ENCODE data around the gene FUOM.

The FUOM gene

DNA sequence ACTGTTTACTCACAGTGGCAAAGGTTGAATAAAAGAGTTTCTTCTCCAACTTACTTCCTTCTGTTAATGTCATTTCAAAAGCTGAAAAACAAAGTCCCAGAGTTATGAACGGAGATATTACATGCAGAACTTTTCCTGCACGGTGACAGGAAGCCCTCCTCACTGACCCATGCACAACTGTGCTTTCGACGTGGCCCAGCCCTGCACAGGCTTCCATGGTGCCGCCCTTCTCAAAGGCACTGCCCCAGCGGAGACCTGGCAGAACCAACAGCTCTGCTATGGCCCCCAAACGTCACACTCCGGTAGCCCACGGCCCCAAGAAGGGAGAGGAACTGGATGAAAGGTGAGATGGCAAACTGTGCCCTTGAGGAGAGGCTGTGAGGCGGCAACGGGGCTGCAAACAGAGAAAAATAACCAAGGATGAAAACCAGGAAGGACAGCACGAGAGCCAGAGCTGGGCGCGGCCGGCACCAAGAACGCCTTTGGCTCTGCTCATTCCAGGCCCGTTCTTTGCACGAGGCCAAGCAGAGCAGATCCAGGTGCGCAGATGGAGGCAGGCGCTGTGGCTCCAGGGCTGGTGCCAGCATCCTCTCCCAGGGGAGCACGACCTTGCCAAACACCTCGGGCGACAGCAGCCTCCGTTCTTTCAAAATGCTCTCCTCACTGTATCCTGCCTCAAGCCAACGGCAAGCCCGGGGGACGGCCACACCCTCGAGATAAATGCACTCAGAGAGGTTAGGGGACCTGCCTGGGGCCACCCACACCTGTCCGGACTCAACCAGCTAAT lies 7.0 kb upstream of the FUOM start:
- Mint-ChIP-seq H3K27ac (no peak overlapping the region), H3K4me1 (ENCODE audit: low read depth) (no peaks in the 10 kb centered on the region), H3K4me3 (no peak overlapping the region), H3K9me3 (no peaks in the 10 kb centered on the region), H3K27me3 (ENCODE audit: low read depth) (no peaks in the 10 kb centered on the region), H3K36me3 (ENCODE audit: low read depth) (peaks cover 14% of the 10 kb centered on the region)

DNA sequence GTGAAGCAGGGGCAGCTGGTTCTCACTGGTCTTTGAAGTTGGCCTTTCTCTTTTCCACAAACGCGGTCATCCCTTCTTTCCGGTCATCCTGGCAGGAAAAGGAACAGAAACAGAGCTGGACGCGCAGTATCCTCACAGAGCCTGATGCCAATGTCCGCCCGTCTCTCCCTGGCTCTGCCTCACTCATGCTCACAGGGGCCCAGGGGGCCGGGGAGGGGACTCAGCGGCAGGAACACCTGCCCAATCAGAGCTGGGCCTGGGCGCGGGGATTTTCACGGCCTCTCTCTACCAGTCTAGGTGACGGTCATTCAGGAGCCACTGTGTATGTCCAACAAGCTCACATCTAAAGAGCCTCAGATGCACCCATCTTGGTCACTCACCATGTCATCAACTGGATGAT lies 5.0 kb upstream of the FUOM start:
- Mint-ChIP-seq H3K9me3 (no peaks in the 10 kb centered on the region), H3K4me3 (no peak overlapping the region), H3K4me1 (ENCODE audit: low read depth) (no peaks in the 10 kb centered on the region), H3K36me3 (ENCODE audit: low read depth) (peaks cover 10% of the 10 kb centered on the region), H3K27ac (no peak overlapping the region), H3K27me3 (ENCODE audit: low read depth) (no peaks in the 10 kb centered on the region)

- no peak overlapping the region for H3K27ac Mint-ChIP-seq
- H3K4me3 Mint-ChIP-seq, result no peak overlapping the region
- H3K4me1 Mint-ChIP-seq (ENCODE audit: low read depth), result no peaks in the 10 kb centered on the region
- H3K27me3 Mint-ChIP-seq (ENCODE audit: low read depth), result no peaks in the 10 kb centered on the region
- peaks cover 8% of the 10 kb centered on the region for H3K36me3 Mint-ChIP-seq (ENCODE audit: low read depth)
- no peaks in the 10 kb centered on the region for H3K9me3 Mint-ChIP-seq
Measured at GRCh38 chr10:133361773-133362441, 4.1 kb upstream of the FUOM start.

DNA sequence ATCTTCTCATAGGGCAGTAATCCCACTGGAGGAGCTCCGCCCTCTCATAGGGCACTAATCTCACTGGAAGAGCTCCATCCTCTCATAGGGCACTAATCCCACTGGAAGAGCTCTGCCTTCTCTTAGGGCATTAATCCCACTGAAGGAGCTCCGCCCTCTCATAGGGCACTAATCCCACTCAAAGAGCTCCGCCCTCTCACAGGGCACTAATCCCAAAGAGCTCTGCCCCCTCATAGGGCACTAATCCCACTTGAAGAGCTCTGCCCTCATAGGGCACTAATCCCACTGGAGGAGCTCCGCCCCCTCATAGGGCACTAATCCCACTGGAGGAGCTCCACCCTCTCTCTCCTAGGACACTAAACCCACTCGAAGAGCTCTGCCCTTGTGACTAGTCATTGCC lies 3.4 kb upstream of the FUOM start:
- H3K36me3 Mint-ChIP-seq (ENCODE audit: low read depth), result peaks cover 8% of the 10 kb centered on the region
- H3K4me3 Mint-ChIP-seq, result no peak overlapping the region
- no peaks in the 10 kb centered on the region for H3K4me1 Mint-ChIP-seq (ENCODE audit: low read depth)
- H3K27ac Mint-ChIP-seq, result no peak overlapping the region
- no peaks in the 10 kb centered on the region for H3K9me3 Mint-ChIP-seq
- H3K27me3 Mint-ChIP-seq (ENCODE audit: low read depth), result no peaks in the 10 kb centered on the region

GRCh38 chr10:133359972-133360610 lies 2.3 kb upstream of the FUOM start:
- Mint-ChIP-seq H3K36me3 (ENCODE audit: low read depth) (peaks cover 8% of the 10 kb centered on the region), H3K9me3 (no peaks in the 10 kb centered on the region)

GRCh38 chr10:133359554-133359971 lies 1.7 kb upstream of the FUOM start:
- no peaks in the 10 kb centered on the region for H3K4me1 Mint-ChIP-seq (ENCODE audit: low read depth)
- H3K9me3 Mint-ChIP-seq, result no peaks in the 10 kb centered on the region
- no peak overlapping the region for H3K4me3 Mint-ChIP-seq
- peaks cover 6% of the 10 kb centered on the region for H3K36me3 Mint-ChIP-seq (ENCODE audit: low read depth)
- no peak overlapping the region for H3K27ac Mint-ChIP-seq
- no peaks in the 10 kb centered on the region for H3K27me3 Mint-ChIP-seq (ENCODE audit: low read depth)

More at GRCh38 chr10:133359972-133360610, 2.3 kb upstream of the FUOM start:
- Mint-ChIP-seq H3K4me3 (no peak overlapping the region), H3K27me3 (ENCODE audit: low read depth) (no peaks in the 10 kb centered on the region), H3K4me1 (ENCODE audit: low read depth) (no peaks in the 10 kb centered on the region), H3K27ac (no peak overlapping the region)

DNA sequence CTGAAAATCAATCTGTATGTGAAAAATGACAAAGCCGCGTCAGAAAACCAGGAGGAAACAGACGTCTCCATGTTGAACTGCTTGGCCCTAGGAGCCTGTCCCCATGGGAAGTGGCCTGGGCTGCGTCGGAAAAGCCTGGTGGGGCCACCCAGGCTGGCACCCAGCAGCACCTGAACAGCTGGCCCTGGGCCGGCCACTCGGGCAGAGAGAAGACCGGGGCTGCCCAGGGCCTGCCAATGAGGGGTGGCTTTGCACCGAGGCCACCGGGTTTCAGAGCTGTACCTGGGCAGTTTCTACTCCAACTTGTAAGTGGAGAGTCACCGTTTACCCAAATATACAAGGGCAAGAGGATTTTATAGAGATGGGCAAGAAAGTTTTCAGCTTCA lies 1.1 kb upstream of the FUOM start:
- H3K27ac Mint-ChIP-seq, result no peak overlapping the region
- H3K36me3 Mint-ChIP-seq (ENCODE audit: low read depth), result peaks cover 6% of the 10 kb centered on the region
- H3K27me3 Mint-ChIP-seq (ENCODE audit: low read depth), result no peaks in the 10 kb centered on the region
- H3K4me3 Mint-ChIP-seq, result no peak overlapping the region
- H3K4me1 Mint-ChIP-seq (ENCODE audit: low read depth), result no peaks in the 10 kb centered on the region
- no peaks in the 10 kb centered on the region for H3K9me3 Mint-ChIP-seq

DNA sequence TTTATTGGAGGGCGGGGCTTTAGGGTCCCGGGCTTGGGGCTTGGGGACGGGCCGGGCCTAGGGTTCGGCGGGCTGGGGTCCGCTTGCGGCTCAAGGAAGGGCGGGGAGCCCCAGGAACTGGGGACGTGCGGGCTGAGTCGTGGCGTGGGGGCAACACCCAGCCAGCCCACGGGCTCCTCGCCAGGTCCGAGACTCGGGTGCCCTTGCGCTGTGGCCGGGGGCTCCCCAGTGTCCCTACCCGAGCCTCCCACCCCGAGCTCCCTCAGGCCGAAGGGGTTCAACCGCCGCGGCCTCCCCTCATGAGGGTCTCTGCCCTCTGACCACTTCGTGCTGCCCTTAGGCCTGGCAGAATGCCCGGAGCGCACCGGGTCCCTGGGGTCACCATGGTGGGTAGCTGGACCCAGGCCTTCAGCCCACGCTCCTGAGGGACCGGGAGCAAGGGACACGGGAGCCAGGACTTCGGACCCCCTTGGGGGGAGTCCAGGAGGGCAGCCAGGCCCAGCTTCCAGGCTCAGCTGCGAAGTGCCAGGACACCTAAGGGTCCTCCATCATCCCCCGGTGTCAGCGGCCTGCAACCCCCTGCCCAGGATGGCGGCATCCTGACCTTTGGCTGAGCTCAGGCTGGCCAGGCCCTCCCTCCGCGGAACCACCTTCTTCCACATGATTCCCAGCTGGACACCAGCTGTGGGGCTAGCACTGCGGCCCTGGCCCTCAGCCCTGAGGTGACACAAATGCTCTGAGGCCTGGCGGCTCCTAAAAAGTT lies 524 bp upstream of the FUOM start:
- Mint-ChIP-seq H3K4me1 (ENCODE audit: low read depth) (no peaks in the 10 kb centered on the region), H3K27me3 (ENCODE audit: low read depth) (no peaks in the 10 kb centered on the region), H3K27ac (no peak overlapping the region), H3K36me3 (ENCODE audit: low read depth) (peaks cover 6% of the 10 kb centered on the region), H3K9me3 (no peaks in the 10 kb centered on the region), H3K4me3 (no peak overlapping the region)

DNA sequence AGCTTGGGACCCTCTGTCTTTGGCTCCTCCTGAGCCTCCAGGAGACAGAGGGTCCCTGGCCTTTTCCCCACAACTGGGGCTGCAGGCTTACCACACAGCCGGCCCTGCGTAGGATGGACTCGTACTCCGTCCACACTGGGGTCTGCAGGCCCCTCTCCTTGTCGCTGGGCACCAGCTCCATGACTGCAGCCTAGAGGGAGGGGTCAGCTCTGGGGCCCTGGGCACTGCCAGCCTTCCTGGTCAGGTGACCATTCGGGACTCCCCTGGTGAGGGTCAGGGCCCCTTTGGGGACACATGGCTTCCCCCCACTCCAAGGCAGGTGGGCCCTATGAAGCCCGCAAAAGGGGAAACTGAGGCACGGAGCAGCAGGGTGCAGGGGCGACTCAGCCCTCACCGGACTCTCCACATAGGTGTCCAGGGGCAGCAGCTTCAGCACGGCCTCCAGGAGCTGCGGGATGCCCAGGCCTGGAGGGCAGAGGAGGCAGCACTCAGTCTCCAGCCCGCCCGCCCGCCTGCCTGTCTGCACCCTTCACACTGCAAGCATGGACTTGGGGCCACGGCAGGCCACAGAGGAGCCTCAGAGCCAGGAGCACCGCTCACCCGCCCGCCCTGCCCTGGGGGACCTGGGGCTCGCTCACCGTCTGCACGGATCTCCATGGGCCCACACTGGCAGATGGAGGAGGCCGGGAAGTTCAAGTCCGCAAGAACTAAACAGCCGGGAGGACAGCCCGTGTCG lies 1.1 kb downstream of the FUOM start:
- Mint-ChIP-seq H3K27ac (no peak overlapping the region), H3K9me3 (no peaks in the 10 kb centered on the region), H3K27me3 (ENCODE audit: low read depth) (no peaks in the 10 kb centered on the region), H3K36me3 (ENCODE audit: low read depth) (peaks cover 3% of the 10 kb centered on the region), H3K4me1 (ENCODE audit: low read depth) (no peaks in the 10 kb centered on the region), H3K4me3 (peak overlapping the region; percentile 65)

DNA sequence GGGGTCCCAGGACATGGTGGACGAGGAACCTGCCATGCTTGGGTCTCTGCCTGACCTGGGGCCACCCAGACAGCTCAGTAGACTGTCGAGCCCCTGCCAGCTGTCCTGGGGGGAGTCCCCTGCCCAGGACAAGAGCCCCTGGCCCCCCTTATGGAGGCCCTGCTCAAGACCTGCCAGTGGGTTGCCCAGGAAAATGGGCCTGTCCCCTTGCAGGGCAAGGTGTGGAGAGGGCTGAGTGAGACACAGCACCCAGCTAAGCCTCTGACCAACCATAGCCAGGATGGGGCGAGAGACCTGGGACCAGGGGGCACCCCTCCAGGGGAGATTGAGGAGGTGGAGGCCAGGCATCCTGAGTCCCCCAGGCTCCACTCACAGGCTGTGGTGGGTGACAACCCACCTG lies 1.8 kb downstream of the FUOM start:
- Mint-ChIP-seq H3K27ac (no peak overlapping the region), H3K36me3 (ENCODE audit: low read depth) (no peaks in the 10 kb centered on the region), H3K9me3 (no peaks in the 10 kb centered on the region), H3K27me3 (ENCODE audit: low read depth) (no peaks in the 10 kb centered on the region), H3K4me1 (ENCODE audit: low read depth) (no peaks in the 10 kb centered on the region), H3K4me3 (peak overlapping the region; percentile 68)

- Mint-ChIP-seq H3K9me3 (no peaks in the 10 kb centered on the region), H3K27ac (no peak overlapping the region), H3K4me3 (no peak overlapping the region), H3K4me1 (ENCODE audit: low read depth) (no peaks in the 10 kb centered on the region), H3K36me3 (ENCODE audit: low read depth) (no peaks in the 10 kb centered on the region), H3K27me3 (ENCODE audit: low read depth) (no peaks in the 10 kb centered on the region)
Measured at GRCh38 chr10:133355266-133355665, 2.6 kb downstream of the FUOM start.

DNA sequence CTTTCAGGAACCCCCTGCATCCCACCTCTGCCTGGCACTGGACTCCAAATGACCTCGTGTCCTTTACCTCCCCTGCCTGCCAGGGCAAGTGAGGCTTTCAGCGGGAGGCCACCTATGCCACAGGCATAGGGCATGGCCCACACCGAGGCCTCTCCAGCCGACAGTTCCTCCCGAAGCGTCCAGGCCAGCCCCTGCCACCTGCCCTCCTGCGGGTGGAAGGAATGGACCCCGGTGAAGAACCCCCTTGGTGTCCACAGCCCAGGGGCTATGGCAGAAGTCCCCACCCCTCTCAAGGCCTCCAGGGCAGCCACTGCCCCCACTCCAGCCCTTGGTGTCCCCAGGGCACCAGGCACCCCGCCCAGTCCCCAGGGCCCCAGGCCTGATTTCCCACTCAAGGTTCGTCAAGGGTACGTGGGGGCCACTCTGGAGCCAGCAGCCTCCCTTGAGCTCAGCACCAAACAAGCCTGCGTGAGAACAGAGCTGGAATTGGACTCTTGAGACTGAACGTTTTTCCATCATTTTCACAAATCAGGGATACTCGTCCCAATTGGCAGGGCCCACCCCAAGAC lies 3.1 kb downstream of the FUOM start:
- Mint-ChIP-seq H3K27ac (no peak overlapping the region), H3K4me1 (ENCODE audit: low read depth) (no peaks in the 10 kb centered on the region), H3K27me3 (ENCODE audit: low read depth) (no peaks in the 10 kb centered on the region), H3K9me3 (no peaks in the 10 kb centered on the region), H3K4me3 (no peak overlapping the region), H3K36me3 (ENCODE audit: low read depth) (no peaks in the 10 kb centered on the region)

DNA sequence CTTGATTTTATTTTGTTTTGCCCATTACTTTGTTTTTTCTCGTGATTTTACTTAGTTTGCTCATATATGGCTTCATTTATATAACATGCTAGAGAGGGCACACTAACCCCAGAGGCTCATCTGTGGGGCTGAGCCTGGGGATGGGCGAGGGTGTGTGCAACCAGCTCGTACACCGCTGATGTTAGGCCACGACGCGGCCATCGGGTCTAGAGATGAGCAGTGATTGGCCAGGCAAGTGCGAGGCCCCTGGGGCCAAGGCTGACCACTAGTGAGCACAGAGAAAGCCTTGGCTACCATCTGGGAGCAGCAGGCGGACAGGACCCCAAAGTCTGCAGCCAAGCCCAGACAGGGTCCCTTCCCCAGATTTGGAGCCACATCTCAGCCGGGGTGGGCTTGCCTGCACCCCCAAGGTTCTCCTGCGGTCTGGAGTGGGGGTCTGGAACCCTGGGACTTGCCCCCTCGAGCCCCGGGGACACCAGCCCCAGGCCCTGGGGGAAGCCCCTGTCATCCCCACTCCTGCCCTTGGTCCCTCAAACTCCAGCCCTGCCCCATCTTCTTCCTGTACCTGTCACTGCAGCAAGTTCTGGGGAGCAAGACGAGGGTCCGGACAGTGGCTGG lies 3.7 kb downstream of the FUOM start:
- H3K4me3 Mint-ChIP-seq, result no peak overlapping the region
- no peaks in the 10 kb centered on the region for H3K4me1 Mint-ChIP-seq (ENCODE audit: low read depth)
- no peaks in the 10 kb centered on the region for H3K9me3 Mint-ChIP-seq
- no peaks in the 10 kb centered on the region for H3K27me3 Mint-ChIP-seq (ENCODE audit: low read depth)
- no peaks in the 10 kb centered on the region for H3K36me3 Mint-ChIP-seq (ENCODE audit: low read depth)
- no peak overlapping the region for H3K27ac Mint-ChIP-seq
